COLO829 (cell line): ENCODE data around the gene ZFC3H1.
"Not testable (repeated sequence)": the region's sequence is repeated elsewhere in the genome, so short reads cannot be mapped to it uniquely, and the experiment has no call there.

Experiments
- DNase-seq: peaks from one replicate; pipeline ENCODE4 v3.0.0; 2012; ENCODE audit warnings: low spot score

Gene ZFC3H1

DNA sequence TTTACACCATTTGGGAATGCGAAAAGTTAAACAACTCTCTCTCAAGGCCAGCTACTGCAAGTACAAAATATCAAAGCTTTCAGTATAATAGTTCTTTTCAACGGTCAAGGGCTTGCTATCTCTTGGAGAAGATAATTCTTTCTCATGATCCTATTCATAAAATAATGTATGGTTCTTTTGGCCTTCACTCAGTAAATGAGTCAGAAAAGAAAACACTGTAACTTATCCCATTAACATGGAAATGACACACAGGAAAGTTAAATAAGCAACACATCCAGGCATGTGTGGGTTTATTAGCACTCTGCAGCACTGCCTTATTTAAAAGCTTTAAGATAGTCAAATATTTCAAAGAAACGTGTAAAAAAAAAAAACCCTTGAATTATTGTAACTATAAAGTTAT lies 36.9 kb downstream of the ZFC3H1 start:
- DNase-seq: peak; percentile 60

DNA sequence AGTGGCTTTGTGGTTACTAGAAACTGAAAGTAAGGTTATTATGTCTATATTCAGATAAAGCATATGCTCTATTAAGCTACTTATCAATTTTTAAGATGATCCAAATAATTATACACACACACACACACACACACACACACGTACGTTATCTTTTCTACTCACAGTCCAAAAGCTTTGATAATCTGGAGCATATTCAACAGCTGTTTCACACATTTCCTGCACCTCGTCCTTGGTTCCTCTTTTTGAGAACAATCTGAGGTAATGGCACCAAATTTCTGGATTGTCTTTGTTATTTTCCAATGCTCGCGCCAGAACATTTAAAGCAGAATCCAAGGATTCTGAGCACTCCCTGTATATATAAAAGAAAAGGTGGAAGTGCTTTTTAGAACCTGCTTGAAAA lies 37.5 kb downstream of the ZFC3H1 start:
- no peak for DNase-seq

DNA sequence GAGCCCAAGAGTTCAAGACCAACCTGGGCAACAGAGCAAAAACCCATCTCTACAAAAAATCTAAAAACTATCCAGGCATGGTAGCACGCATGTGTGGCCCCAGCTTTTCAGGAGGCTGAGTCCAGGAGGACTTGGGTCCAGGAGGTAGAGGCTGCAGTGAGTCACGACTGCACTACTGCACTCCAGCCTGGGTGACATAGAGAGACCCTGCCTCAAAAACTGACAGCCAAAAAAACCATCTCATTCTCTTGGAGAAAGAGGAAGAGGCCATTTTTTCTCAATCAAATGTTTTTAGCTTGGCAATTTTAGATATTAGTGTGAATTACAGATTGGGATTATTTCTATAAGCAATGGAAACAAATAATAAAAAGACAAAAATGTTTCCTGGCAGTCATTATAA lies 38.2 kb downstream of the ZFC3H1 start:
- DNase-seq: no peak

DNA sequence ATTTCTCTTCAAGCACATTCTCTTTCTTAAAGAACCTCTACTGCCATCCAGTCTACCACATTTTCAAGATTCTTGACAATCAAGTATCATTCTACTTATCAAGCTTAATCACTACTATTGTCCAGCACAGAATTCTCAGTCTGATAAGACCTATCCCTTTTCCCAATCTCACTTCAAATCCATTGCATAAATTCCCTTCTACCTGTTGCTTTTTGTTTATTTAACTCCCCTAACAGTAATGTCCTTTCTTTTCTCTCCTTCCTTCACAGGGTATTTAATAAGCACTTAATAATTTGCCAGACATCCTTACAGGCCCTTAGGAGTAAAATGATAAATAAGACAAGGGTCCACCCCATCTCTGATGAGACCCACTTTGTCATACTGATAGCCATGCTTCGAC lies 41.7 kb downstream of the ZFC3H1 start:
- DNase-seq: no peak

DNA sequence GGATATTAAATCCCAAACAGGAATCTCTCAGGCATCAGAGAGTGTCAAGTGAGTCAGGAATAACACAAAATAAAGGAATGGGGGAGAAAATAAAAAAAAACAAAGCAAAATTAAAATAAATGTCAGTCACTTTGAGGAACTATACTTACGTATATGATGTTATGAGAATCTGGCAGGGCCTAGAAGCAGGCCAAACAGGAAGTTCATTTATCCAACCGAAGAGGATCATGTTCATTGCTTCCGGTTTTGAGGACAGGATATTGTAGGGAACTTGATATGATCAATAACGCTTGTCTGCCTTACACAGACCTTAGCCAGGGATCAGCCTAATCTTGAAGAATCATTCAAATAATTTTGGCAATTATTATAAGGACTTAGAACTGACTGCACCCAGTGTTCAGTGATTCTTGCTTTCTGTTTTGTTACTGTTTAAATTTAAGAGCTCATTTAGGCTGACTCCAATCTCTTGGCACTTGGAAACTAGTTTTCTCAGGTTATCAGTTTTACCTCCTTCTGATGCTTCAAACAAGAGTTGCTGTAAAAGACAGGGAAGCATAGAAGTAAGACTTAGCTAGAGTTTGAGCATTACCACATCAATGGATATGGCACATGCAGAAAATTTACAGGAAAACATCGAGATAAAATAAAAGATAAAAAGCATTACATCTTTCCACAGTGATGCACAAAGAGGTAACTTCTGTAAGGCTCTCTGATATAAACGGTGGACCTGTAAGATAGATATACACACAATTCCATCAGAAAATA lies 53.4 kb downstream of the ZFC3H1 start:
- DNase-seq: no peak

DNA sequence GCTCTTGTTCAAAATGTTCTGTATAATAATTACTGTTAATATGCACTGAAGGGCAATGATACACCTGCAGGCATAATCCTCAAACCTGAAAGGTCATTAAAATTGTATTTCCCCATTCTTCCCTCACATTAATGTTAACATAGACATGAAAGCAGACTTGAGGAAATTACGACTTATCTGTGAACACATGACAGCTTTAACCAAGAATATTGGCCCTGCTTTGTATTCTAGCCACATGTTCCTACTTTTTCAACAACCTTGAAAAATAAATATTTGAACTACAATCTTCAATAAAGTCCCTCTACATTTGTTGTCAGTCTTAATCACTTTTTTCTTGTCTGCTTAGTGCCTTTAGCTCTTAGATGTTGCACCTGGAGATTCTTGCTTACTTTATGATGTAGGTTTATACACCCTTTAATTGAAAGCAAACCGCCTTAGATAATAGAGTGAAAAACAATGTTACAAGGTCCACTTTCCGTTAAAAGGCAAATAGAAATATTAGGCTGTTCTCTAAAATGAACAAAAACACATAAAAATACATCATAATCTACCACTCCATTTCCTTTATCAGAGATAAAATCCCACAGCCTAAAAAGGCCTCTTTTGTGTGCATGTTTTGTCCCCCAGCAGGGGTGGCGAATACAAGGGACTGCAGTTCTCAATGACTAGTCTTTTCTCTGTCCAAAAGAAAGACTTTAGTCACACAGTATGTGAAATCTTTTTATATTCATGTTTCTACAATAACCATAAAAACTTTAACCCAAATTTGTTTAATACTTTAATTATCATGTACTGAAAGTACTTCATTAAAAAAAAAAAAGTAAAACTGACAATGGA lies 55.9 kb downstream of the ZFC3H1 start:
- no peak for DNase-seq

DNA sequence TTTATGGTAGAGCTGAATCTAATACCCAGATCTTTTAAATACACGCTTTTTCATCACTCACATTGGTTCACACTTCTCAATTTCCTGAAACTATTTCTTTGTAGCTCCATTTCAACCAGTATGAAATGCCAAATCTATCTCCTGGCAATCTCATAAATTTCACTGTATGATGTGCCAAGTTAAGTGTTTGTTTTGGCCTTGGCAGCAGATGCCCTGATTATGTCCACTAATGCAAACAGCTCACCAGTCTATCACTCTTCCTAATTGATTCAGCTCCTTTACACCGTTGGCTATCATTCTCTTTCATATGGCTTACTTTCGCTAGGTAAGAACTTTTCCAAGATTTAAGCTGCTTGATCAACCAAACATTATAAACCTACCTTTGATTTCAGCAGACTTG lies 58.6 kb downstream of the ZFC3H1 start:
- DNase-seq: no peak

DNA sequence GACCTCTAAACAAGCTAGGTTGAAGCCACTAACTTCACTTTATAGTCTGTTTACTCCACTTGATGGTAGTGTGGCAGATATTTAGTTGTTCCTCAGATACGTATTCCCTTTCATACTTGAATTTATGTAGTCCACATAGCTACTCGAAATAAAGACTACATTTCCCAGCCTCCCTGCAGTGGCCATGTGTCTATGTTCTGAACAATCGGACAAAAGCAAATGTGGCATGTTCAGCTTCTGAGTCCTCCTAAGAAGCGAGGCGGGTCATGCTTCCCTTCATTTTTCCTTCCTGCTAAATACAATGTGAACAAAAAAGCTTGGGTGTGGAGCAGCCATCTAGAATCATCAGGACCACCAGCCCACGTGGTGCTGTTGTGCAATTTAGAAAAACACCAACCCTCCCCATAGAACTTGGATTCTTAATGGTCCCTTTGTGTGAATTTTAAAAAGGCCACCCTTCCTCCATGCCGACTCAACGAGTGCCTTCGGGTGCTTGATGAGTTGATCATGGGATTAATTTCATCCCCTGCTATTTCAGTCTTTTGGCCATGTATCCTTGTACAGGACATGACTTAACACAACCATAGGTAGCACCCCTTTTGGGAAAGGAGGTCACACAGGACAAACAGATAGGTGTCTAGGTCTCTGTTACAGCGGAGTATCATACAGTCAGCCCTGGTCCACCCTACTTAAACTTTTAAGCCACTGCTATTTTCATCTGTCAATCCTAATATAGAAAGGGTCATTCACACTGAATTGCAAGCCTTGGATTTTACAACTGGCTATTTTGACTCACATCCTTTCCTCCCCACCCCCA lies 60.7 kb downstream of the ZFC3H1 start:
- DNase-seq: peak; percentile 60

DNA sequence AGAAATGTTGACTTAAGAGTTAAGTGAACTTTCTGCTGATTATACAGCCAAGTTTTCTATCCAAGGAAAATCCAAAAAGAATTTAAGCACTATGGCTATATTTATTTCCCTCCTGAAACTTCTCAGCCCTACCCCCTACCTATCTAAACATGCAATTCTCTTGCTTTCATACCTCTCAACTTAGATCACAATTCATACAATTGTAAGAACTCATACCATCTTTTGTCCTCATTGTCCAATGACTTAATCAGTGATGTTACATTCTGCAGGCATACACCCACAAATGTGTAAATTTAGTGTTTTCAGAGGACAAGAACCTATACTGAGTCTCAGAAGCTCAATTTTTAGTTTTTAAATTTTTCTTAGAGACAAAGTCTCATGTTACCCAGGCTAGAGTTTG lies 62.1 kb downstream of the ZFC3H1 start:
- no peak for DNase-seq

DNA sequence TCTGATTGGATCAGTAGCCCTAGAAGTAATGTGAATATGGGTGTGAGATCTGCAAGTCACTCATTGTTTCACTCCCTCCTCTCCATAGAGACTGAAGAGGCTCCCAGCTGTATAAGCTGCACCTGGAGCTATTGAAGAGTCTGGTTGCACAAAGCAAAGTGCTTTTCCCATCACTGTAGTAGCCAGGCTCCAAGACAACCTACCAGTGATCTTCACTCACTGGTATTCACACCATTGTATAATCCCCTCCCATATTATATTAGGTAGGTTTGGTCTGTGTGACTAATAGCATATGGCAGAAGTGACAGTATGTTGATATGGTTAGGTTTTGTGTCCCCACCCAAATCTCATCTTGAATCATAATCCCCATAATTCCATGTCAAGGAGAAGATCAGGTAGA lies 64.4 kb downstream of the ZFC3H1 start:
- DNase-seq: no peak

DNA sequence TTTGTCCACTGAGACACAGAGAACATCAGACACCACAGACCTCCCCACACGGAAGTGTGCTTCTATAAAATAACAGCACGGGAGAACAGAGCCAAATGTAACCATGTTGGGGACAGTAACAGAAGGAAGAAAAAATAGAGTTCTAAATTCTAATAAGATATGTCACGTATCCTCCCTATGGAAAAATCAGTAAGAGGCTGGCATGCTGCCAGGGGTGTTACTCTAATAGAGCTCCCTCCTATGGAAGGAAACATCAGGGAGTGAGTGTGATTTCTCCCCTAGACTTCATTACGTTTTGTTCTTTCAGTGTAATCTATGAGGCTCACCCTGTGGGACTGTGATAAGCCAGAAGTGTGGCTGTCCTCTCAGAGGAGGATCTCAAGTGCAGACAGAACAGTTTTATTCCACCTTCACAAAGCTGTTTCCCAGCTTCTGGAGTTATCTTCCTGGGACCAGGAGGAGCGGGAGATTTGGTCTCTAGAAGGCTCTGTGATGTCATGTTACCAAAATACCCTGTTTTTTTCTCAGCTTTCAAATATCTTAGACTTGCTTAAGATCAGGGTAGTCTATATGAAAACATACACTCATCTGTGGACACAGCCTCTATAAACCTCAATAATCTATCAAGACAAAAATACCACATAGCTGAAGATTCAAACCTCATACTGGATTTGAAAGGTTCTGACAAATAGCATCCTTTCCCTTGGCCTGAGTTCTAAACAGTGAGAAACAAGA lies 69.3 kb downstream of the ZFC3H1 start:
- DNase-seq: no peak

DNA sequence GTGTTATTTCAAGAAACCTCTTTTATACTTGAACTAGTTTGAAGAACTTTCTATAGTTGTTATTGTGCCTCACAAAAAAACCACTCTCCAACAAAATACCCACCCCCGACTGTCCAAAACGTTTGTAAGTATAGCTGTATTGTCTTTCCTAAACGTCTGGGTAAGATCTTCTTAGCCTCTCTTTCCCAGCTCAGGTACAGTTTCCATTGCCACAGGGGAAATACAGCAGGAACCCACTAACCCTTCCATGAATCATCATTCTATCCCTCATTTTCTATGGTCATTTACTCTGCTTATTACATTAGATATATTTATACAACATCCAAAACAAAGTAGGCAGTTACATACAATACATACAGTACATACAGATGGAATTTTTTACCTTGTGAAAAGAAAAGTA lies 70.8 kb downstream of the ZFC3H1 start:
- no peak for DNase-seq

DNA sequence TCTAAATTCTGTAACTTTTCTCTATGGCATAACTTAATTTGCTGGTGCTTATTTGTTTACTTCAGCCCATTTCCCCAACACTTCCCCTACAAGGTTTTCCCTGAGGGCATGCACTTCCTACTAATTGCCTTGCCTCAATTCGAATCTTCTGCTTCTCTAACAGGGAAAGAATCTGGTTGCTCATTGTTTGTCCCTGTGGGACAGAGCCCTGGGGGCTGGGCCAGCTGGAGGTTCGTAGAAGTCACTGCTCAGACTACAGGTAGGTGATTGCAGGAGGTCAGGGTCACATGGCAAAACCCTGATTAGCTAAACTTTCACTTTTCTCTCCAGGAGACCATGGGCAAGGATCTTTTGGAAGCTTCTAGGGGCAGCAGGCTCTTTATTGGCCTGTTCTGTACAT lies 72.0 kb downstream of the ZFC3H1 start:
- no peak for DNase-seq

DNA sequence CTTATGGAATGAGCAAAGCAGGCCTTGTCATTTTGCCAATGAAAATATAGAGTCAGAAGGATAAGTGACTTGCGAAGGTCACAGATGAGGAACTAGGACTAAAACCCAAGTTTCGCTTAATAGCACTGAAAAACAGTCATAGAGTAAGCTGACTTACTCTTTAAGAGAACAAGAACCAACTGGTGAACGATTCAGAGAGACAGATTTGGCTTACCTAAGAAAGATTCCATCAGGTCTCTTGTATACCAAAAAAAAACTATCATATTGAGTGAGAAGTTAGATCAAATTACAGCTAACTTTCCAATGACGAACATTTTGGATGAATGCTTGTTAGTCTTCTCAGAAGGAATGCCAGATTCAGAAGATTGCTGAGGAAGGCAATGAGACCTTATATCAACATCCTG lies 74.2 kb downstream of the ZFC3H1 start:
- DNase-seq: no peak

DNA sequence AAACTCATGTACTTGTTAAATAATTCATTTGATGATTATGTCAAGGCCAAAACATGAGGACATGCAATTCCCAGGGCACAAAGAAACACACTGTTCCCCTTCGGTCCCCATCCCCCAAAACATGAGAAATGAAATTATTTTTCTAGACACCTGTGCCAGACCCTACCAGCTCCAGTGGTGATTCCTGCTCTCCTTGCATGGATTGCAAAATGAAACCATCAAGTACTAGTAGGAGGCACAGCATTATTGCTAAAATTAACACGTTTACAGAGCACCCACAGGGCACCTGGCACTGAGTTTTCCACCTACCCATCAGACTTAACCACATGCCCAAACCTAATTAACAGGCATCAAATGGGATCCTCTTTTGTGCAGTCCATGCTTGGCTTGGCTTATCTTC lies 76.6 kb downstream of the ZFC3H1 start:
- DNase-seq: no peak

DNA sequence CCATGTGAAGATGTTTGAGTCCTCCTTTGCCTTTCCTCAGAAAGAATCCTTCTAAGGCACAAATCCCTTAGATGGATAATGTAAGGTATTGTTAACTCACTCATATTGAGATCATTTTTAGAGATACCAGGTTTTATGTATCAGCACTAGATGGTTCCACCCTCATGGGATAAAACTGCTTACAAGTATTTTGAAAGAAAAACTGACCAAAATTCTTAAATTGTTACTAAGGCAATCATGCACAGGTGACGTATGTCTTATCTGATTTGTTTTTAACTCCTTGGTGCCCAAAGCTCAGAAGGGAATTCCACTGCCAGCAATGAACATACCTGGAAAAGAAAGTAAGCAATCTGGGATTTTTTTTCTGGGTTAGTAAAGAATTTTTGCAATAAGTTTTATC lies 78.4 kb downstream of the ZFC3H1 start:
- DNase-seq: no peak

DNA sequence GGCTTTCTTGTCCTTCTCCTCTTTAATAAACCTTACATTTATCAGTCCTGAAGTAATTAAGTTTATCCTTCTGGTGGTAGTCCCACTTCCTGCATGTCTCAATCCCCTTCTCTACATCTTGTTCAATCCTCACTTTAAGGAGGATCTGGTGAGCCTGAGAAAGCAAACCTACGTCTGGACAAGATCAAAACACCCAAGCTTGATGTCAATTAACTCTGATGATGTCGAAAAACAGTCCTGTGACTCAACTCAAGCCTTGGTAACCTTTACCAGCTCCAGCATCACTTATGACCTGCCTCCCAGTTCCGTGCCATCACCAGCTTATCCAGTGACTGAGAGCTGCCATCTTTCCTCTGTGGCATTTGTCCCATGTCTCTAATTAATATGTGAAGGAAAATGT lies 79.3 kb downstream of the ZFC3H1 start:
- DNase-seq: no peak

DNA sequence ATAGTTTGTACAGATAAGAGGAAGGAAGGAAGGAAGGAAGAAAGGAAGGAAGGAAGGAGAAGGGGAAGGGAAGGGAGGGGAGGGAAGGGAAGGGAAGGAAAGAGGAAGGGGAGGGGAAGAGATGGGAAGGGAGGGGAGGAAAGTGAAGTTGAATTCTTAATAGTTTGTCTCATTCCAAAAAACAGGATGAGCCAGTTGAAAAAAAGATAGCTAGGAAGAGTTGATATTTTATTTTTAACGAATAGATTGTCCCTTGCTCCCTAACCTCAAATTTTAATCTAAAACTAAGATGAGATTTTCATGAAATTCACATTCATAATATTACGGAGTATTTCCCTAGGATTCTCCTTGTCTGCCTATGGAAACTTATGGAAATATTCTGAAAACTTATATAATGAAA lies 80.7 kb downstream of the ZFC3H1 start:
- no peak for DNase-seq

DNA sequence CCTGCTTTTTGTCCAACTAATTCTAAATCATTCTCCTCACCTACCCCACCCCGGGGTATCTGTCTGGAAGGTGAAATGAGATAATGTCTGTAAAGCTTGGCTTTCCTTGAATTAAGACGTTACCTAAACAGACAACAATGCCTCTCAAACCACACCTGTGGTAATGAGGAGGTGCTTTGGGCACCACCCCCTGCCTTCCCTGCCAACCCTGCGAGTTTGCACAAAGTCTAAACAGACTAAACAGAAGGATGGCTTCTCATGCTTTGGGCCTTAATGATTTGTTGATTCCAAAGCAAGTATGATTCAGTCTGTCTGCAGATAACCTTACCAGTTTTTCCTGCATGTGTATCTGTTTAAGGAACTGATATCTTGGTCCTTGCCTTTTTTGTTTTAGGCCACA lies 82.4 kb downstream of the ZFC3H1 start:
- no peak for DNase-seq

DNA sequence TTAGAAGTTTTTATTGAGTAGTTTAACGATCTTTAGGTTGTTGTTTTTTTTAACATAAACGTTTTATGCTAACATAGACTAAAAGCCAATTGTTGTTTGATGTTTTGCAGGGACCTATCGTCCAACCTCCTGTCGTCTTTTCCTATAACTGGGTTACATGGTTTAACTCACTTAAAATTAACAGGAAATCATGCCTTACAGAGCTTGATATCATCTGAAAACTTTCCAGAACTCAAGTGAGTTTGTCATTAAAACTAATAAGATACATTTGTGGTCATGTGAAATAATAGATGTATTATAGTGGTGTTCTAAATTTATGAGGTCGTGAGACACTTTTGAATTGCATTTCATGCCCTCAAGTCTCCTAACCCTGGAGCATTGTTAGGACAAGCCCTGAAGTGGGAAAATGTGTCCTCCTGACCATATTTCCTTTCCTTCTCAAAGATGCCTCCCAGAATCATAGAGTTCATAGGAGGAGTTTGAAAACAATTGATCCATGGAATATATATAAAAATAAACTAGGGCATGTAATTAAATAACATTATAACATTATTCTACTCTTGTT lies 84.9 kb downstream of the ZFC3H1 start:
- no peak for DNase-seq

DNA sequence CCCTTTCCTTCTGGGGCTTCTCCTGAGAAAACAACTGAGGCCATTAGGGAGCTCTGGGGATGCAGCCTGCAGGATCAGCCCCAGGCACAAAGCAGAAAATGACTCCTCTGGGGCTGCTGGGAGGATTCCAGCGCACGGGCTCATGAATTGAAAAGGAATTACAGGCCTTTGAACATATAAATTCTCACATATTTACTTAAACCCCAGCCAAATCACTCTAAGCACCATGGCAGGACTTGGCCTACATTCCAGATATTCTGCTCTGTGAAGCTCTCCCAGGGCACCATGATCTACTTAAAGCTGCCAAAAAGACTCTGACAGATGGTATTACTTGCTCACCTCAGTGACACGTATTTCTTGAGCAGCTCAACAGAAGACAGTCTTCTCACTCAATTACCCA lies 87.2 kb downstream of the ZFC3H1 start:
- no peak for DNase-seq

DNA sequence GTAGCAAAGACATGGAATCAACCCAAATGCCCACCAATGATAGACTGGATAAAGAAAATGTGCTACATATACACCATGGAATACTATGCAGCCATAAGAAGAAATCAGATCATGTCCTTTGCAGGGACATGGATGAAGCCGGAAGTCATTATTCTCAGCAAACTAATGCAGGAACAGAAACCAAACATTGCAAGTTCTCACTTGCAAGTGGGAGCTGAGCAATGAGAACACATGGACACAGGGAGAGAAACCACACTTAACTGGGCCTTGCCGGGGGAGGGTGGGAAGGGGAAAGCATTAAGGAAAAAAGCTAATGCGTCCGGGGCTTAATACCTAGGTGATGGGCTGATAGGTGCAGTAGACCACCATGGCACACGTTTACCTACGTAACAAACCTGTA lies 93.8 kb downstream of the ZFC3H1 start:
- not testable (repeated sequence) for DNase-seq
